Esophagus mucosa (tissue), 1 donor: ENCODE results near the gene EXOC3. TPM values are rescaled to one million over a fixed set of nuclear protein-coding genes. Genes with fewer than 3 reads are reported as not detected.
"Not testable (repeated sequence)": the region's sequence is repeated elsewhere in the genome, so short reads cannot be mapped to it uniquely, and the experiment has no call there.

ENCODE experiments used
- ATAC-seq: fragments of 200-7000 bp; cut with Tn5 transposase; one replicate; pipeline ENCODE4 v1.9.1; 2020
- total RNA-seq: library from RNA; stranded (reverse); gene quantifications from one replicate; pipeline ENCODE4 v1.2.4, GENCODE V29; 2023
- donor health status: DM: yes; HTN: yes; CAD: no.

The EXOC3 gene
- total RNA-seq, 1 donor from 2014 or later = 37.4 TPM

DNA sequence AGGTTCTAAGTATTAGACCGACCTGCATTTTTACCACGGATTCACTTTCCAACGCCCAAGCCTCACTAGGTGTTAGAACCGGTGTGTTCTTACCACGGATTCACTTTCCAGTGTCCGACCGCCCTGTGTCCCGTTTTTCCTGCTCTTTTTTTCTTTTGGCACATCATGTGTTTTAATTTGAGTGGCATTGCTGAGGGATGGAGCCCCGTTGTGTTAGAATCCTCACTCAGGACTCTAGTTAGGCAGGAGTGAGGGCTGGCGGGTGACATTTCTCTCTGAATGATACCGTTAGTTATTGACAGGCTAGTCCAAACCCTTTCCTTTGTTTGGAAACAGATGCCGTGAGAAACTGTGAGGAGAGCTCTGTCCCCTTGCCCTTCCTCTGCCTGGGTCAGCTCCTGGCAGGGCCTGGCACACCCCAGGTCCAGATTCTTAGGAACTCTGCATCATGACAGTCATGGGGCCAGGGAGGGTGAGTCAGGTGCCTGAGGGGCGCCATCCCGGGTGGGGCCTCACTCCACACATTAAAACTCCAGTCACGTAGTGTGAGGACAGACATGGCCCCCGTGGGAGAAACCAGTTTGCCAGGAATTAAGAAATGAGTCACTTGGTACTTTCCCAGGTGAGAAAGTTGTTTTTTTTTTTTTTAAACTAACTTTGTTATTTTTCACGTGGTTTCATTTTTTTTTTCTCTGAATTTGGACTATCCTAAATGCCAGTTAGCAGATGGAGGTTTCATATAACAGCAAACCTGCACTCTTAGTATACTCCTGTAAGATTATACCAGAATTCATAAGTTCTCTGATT, 15.8 kb downstream of the EXOC3 start:
- ATAC-seq = peak; percentile 94

DNA sequence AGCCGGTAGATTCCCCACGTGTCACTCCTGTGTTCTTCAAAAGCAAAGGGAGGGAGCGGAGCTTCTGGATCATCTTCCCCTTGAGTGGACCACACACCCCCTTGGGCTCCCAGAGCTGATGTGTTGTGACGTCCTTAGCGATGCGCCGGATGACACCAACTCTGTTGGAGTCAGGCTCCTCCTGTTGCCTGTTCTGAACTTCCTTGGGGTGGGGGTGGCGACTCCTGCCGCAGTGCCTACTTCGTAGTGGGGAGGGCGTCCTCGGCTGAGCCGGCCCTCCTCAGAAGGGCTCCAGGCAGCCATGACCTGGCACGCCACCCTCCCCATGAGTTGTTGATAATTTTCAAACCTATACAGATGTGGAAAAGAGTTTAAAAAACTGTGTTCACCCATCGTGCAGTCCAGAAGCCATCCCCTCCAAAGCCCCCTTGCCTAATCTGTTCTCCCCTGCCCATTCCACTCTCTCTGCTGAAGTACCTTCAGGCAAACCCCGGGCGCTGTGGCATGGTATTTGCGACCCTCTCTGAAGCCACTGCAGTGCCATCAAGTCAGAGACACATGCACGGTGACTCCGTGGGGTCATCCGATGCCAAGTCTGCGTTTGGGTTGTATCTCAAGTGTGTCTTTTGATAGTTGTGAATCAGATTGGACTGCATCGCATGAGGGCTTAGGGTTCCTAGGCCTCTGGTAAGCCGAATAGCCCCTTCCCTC, 16.7 kb downstream of the EXOC3 start:
- no peak for ATAC-seq

DNA sequence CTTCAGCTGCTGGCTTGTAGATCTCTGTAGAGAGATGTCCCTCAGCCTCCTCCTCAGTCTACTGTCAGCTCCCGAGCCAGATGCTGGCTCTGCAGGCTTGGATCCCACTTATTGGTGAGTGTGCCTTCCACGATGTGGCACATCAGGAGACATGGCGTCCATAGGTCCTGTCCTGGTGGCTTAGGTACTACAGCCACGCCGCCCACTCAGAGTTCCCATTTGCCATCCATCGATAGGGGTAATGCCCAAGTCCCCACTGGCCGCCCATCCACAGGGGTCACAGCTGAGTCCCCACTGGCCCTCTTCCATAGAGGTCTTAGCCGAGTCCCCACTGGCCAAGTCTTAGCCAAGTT, 17.3 kb downstream of the EXOC3 start:
- no peak for ATAC-seq

DNA sequence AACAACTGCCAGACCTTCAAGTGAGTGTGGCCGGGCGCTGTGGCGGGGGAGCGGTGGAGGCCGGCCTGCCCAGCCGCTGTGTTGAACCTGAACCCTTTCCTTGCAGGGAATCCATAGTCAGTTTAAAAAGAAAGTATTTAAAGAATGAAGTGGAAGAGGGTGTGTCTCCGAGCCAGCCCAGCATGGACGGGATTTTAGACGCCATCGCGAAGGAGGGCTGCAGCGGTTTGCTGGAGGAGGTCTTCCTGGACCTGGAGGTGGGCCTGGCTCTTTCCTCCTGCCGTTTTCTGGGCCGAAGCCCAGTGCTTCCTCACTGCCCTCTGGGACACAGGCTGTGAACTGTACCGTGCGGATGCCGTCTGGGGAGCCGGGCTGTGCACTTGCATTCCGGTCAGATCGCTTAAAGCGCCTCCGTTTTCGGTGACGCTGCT, 19.1 kb downstream of the EXOC3 start:
- no peak for ATAC-seq

DNA sequence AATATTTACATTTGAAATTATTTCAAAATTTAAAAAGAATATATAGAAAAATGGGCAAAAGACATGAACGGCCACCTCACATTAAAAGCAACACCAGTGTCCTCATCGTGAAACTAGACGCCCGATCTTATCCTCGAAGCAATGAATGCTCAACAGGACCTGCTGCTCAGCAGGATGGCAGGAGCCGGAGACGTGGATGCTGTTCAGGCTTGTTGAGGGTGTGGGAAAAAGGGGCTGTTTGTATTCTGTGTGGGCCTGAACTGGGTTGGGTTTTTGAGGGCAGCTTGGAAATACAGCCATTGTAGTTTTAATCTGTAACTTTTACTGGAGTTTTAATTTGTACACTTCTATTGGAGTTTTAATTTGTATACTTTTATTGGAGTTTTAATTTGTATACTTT, 20.3 kb downstream of the EXOC3 start:
- ATAC-seq = no peak

DNA sequence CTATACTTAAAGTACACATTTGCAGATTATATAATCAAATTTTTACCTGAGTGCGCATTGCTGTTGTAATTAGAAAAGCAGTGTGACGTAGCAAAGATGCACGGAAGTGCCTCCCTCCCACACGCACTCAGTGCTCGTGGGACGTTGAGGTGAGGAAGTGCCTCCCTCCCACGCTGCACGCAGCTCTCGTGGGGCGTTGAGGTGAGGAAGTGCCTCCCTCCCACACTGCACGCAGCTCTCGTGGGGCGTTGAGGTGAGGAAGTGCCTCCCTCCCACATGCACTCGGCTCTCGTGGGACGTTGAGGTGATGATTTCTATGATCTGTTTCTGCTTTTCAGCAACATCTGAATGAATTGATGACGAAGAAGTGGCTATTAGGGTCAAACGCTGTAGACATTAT, 21.0 kb downstream of the EXOC3 start:
- no peak for ATAC-seq

DNA sequence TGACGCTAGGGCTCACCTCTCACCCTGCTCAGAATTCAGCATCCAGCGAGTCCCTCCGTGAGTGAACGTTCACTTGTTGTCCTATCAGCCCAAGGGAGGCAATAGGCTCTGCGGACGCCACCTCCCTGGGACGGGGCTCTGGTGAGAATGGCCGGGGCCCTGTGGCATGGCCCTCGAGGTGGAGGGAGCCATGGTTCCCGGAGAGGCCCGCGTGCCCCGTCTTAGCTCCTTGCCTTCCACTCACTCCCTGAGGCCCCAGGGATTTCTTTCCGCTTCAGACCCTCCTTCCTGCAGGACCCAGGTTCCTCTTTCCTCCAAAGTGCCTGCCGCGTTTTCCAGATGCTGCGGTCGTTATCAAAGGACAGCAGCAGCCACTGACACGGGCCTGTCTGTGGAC, 21.5 kb downstream of the EXOC3 start:
- peak; percentile 13 for ATAC-seq

DNA sequence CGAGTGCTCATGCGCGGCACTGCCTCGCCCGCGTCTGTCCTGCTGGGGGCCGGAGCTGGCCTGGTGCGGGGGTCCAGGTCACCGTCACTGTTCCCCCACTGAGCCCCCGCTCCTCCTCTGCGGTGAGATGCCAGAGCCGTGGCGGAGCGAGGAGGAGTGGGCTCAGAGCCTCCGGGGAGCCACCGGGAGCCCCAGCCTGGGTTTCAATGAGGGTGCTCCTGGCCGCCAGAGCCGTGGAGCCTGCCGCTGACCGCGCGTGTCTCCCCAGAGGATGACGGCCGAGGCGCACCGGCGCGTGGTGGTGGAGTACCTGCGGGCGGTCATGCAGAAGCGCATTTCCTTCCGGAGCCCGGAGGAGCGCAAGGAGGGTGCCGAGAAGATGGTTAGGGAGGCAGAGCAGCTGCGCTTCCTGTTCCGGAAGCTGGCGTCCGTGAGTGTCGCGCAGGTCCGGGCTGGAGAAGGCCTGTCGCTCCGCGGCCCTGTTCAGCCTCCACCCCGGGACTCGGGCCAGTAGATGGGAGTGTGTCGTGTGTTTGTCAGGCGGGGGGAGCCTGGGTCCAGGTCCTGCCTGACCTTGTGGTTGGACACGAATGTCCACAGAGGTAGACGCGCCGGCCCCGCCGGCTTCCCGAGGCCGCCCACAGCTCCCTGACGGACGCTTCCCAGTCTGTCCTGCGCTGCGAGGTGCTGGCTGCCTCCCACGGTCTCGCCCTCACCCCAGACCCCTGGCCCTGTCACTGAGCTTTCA, 22.0 kb downstream of the EXOC3 start:
- peak; percentile 22 for ATAC-seq

DNA sequence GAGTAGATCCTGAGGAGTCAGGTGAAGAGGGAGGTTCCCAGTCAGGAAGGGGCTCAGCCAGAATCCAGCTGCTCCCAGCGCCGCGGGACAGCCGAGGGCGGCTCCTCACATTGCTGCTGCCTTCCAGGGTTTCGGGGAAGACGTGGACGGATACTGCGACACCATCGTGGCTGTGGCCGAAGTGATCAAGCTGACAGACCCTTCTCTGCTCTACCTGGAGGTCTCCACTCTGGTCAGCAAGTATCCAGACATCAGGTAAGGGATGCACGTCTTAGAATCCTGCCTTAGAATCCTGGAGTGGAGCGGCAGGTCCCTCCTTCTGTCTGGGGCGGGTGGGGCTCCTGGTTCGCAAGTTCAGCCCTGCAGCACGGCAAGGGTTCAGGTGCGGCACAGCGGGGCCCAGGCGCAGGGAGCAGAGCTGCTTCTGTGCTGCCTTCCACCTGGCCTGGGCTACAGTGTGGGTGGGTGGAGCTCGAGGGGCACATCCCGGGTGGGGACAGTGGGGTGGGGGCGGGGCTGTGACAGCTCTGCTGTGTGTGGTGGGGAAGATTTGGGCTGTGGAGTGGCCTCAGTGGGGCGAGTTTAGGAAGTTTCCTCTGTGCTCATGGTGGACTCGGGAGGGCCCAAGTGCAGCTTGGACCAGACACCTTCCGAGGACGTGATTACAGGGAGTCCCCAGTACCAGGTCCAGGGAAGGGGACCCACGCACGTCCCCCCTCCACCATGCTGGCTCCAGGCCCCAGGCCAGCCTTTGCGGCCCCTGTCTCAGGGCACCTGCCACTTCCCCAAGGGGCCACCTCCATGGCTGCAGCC, 22.8 kb downstream of the EXOC3 start:
- peak; percentile 24 for ATAC-seq

DNA sequence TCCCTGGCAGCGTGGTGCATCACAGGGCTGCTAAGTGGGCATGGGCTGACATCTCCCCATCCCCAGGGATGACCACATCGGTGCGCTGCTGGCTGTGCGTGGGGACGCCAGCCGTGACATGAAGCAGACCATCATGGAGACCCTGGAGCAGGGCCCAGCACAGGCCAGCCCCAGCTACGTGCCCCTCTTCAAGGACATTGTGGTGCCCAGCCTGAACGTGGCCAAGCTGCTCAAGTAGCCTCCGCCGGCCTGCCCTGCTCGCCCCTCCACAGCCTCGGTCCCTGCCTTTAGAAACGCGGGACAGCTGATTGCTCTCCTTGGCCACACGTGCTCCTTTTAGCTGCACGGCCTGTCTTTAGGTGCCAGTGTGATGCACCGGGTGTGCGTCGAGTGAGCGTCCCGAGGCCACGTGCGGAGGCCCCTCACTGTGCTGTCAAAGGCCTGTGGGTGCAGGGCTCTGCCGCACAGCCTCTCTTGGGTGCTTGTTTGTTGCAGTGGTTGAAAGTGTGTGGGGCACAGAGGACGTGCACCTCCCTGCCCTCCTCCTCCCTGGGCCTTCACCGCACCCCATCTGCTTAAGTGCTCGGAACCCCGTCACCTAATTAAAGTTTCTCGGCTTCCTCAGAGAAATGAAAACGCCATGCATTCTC, 23.8 kb downstream of the EXOC3 start:
- ATAC-seq = no peak

DNA sequence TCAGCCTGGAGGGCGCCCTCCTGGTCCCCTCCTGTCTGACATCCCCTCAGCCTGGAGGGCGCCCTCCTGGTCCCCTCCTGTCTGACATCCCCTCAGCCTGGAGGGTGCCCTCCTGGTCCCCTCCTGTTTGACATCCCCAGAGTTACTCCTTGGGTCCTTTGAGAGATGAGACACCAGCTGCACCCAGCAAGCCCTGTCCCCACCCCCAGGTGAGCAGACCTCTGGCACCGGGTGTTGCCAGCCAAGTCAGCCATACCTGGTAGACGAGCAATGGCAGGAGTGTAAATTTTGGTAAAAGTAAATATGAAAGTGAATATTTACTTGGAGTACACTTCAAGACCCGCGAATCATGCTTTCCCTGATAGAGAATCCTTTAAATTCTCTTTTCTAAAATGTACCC, 25.4 kb downstream of the EXOC3 start:
- ATAC-seq = no peak

DNA sequence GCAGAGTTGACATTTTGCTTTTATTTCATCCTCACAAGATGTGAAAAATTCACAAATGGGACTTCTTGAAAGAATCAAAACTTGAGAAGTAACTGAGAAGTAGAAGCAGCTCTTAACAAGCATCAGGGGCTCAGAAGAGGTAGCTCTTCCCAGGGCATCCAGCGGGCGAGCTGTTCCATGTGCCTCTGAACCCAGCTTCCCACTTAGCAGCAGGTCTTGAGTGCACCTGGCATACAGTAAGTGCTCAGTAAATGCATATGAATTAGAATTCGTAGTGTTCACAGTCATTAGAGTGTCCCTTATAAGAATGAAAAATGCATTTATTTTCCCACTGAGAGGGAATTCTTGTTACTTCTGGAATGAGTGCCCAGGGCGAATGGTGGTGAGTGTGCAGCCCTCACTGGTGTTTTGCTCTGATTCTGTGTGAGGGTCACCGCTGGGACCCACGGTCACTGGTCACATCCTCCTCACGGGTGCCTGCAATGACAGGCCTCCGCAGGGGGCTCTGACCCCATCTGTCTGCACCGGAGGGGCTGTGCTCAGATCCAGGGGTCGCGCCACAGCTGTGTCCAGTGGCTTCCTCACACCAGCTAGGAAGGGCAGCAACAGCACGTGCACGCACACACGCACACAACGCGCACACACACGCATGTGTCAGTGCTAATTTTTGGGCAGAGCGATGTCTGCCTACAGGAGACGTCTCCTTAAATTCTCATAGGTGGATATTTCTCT, 26.9 kb downstream of the EXOC3 start:
- ATAC-seq = no peak

DNA sequence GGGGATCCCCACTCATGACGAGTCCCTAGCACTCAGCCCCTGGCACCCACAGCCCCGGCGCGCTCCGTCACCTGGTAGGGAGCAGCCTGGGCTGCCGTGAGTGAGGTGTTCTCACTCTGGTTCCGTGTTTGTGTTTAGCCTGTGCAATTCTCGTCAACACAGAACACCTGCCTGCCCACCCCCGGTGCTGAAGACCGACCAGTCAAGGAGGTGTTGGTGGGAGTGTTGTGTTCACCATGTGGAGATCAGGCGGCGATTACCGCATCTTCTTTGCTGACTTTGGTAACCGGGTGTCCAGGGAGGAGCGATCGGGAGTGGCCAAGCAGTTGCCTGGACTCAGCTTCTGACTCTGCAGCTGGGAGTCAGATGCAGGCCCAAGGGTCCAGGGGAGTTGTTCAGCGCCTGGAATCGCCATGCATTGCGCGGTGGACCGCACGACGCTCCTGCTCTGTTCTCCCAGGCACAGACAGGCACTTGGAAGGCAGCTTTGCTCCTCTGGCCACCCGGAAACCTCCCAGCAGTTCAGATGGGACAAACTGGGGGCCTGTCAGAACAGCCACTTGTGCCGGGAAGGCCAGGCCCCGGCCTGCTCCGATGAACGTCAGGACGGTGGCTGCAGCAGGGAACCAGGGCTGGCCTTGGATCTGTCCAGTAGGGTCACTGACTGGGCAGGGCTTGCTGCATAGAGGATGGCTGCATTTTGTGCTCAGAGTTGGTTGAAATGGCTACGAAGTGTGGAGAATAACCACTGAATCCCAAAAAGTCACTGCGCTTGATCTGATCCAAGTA, 28.2 kb downstream of the EXOC3 start:
- no peak for ATAC-seq

DNA sequence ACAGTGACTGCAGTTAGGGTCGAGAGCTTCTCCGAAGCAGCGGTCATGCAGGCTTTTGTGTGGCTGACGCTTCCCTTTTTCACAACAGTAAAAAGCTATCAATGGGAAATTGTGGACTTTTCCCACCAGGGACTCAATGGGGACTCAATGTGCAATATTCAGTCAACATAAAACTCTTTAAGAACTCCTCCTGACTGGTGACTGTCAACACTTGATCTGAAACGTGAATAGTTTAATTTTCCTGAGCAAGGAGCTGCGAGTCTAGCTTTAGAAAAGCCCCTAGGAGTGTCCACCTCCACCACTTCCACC, 28.7 kb downstream of the EXOC3 start:
- no peak for ATAC-seq

DNA sequence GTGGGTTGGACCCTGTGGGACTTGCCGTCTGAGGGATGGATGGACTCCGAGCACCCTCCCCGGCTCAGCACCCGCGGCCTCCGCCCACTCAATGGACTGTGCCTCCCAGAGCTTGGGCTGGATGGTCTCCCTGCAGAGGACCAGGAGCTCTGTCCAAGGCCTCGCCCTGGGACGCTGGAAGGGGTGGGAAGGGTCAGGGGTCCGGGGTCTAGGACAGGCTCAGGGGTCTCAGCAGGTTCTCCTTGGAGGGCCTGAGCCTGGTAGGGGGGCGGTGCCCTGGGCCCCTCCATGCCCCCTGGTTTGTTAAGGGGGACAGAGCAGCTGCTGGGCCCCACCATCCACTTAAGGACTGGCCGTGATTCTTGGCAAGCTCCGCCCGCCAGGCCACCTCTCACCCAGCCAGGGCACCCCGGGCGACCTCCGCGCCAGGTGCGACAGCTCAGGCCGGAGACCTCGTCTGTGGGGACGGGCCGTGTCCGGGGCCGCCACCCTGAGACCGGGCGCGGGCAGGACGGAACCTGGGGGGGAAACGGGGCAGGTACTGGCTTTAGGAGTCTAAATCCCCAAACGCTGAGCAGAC, 29.2 kb downstream of the EXOC3 start:
- ATAC-seq = peak; percentile 2

DNA sequence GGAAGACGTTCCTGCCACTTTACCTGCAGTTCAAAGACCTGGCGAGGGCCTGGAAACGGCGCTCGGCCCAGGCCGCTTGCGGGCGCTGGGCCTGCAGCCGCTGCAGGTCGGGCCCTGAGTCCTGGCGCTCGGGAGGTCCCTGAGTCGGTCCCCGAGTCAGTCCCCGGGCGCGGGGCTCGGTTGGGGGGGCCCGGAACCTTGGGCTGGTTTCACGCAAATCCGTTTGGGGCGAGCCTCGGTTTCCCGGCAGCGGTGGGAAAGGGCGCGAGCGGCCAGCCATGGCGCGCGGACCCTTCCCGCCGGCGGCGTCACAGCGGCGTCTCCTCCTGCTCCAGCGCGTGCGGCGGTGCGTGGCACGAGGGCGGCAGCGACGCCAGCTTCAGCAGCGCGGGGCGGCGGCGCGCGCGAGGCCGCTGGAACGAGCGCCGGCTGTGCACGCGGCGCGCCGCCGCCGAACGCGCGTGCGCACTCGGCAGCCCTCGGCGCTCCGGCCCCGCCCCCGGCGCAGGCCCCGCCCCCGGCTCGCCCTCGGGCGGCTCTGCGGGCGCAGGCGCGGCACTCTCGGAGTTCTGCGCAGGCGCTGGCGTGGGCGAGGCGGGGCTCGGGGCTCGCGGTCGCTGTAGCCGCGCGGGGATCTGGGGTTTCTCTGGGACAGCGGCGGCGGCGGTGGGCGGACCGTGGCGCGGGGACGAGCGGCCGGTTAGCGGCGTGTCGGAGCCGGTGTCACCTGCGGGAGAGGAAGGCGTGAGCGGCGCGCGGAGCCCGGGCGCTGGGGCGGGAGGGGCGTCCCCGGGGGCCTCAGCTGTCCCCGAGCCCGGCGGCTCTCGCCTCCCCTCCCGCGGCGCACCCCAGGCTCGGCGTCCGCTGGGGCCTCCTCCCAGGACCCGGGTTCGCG, 29.9 kb downstream of the EXOC3 start:
- ATAC-seq = peak; percentile 76

DNA sequence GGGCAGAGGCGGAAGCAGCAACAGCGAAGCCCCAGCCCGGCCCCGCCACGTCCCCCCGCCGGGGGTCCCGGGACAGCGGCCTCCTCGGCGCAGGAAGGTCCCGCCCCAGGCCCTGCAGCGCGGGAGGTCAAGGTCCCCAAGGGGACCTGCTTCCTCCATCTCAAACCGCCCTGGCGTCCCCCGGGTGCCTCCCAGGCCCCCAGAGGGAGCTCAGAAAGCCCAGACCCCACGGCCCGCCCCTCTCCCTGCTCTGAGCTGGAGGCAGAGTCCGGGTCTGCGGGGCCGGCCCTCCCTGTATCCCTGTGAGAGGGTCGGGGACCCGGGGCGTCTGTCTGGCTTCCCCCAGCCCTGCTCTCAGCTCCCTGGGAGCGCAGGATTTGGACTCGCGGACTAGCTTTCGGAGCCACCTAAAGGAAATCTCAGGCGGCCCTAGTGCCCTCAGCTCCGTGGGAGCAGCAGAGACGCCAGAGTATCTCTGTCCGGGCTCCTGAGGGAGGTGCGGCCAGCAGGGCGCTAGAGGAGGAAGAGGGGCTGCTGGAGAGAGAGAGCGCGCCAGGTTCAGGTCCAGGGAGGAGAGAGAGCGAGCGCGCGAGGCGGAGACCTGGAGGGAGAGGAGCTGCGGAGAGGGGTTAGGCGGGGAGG, 30.7 kb downstream of the EXOC3 start:
- ATAC-seq = peak; percentile 3

DNA sequence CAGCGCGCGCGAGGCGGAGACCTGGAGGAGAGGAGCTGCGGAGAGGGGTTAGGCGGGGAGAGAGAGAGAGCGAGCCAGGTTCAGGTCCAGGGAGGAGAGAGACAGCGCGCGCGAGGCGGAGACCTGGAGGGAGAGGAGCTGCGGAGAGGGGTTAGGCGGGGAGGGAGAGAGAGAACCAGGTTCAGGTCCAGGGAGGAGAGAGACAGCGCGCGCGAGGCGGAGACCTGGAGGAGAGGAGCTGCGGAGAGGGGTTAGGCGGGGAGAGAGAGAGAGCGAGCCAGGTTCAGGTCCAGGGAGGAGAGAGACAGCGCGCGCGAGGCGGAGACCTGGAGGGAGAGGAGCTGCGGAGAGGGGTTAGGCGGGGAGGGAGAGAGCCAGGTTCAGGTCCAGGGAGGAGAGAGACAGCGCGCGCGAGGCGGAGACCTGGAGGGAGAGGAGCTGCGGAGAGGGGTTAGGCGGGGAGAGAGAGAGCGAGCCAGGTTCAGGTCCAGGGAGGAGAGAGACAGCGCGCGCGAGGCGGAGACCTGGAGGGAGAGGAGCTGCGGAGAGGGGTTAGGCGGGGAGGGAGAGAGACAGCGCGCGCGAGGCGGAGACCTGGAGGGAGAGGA, 31.4 kb downstream of the EXOC3 start:
- not testable (repeated sequence) for ATAC-seq
